GM12873 (cell line): ENCODE measurements around the gene VASN.

Experiments used
- TF ChIP-seq, protein P1 (sequence below): IDR thresholded peaks from 2 replicates; pipeline ENCODE4 v1.5.1; 2012; ENCODE audit warnings: low read depth, mild to moderate bottlenecking, moderate library complexity, low read length, control low read depth; ENCODE audit not compliant: insufficient read depth; ENCODE audit errors: missing control alignments

VASN gene

DNA sequence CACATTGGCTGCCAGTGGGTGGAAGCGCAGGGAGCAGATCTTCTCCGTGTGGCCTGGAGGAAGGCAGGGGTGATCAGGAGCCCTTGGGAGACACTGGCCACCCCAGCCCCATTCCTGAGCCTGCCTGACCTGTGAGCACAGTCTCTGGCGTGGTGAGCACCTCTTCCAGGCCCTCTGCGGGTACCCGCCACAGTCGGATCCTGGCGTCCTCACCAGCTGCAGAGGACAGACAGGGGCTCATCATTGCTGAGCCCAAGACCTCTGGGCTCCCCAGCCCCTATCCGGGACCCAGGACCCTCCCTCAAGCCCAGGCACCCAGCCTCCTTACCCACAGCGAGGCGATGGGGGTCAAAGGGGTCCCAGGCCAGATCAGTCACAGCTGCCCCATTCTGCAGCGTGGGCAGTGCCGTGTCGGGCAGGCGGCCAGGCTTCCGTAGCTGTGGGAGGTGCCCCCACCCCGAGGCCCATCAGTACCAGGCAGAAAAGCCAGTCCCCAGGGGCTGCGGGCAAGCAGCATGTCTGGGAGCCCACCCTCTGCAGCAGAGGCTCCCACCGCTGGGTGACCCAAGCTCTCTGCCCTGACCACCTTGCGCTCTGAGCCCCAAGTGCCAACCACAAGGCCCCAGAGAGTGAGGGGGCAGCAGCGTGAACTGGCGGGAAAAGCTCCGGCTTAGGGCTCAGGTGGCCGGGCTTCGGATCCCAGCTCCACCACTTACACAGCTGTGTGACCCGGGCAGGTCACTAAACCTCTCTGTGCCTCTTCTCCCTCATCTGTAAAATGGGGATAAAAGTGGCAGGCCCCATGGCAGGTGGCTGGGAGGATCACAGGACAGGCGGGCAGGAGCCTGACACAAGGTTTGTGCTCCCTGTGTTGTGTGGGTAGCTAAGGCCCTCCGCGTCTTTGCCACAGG is 10.4 kb upstream of the VASN start:
- TF ChIP-seq, protein P1, sequence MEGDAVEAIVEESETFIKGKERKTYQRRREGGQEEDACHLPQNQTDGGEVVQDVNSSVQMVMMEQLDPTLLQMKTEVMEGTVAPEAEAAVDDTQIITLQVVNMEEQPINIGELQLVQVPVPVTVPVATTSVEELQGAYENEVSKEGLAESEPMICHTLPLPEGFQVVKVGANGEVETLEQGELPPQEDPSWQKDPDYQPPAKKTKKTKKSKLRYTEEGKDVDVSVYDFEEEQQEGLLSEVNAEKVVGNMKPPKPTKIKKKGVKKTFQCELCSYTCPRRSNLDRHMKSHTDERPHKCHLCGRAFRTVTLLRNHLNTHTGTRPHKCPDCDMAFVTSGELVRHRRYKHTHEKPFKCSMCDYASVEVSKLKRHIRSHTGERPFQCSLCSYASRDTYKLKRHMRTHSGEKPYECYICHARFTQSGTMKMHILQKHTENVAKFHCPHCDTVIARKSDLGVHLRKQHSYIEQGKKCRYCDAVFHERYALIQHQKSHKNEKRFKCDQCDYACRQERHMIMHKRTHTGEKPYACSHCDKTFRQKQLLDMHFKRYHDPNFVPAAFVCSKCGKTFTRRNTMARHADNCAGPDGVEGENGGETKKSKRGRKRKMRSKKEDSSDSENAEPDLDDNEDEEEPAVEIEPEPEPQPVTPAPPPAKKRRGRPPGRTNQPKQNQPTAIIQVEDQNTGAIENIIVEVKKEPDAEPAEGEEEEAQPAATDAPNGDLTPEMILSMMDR = no peak

DNA sequence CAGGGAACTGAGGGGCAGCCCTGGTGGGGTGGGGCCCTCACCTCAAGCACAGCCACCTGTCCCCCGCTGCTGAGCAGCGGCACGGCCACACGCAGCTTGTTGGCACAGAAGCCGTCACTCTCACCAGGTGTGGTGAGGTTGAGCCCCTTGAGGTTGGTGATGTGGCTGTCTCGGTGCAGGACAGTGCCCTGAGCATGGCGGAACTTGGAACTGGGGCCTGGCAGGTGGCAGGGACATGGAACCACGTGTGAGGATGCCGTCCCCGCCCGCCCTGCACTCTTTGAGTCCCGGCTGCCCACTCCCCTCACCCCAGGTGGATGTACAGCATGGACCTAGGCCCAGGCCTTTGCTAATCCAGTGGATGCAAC is 9.7 kb upstream of the VASN start:
- TF ChIP-seq, protein P1 = no peak

DNA sequence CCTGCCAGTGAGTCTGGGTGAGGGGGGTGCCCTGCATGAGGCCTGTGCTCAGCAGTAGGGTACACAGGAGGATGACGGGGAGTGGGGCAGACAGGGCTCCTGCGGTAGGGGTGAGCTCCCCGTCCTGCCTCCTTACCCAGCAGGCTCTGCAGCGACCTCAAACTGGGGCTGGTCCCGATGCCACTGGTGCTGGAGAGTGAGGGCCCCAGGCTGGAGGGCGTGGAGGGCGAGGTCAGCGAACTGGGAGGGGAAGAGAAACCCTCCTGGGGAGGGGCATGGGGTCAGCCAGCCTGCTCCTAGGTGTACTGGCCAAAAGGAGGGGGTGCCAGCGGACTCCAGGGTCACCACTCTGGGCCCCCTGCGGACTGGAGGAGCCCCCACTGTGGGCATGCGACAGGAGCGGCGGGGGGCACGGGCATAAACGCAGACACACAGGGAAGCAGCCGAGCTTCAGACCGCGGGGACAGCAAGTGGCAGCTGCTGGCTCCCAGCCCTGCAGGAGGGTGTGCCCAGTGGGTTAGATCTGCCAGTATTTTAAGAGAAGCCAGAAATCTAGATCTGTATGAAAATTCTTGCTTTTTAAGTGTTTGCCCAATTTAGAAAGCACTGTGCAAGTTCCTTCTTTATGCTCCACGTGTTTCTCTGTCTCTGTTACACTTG is 9.0 kb upstream of the VASN start:
- TF ChIP-seq, protein P1 = no peak

DNA sequence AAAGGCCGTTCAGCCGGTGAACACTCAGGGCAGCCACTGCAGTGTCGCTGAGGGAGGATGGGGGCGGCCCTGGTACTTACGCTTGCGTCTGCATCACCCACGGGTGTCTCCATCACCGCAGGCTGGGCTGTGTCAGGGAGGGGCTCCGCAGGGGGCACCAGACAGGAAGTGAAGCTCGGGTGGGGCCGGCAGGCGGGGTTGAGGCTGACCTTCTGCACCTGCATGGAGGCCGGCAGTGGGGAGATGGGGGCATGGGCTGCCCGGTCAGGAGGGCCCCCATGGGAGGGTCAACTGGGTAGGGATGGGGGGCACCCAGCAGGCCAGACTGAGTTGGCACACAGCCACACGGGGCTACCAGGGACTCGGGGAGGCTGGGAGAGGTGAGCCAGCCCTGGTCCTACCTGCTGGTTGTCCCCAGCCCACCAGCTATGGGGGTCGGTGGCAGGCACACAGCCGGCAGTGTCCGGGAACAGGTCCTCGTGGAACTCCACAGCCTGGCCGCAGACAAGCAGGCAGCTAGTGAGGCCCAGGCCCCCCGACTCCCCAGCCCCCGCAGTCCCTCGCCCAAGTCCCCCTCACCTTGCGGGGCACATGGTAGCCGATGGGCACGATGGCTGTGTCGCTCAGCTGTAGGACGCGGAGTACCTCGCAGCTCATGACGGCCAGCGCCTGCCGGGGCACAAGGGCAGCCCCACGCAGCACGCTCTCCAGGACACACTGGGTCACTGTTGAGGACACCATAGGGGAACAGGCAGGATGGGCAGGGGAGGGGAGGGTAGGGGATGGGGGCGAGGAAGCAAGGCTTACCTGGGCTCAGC is 7.2 kb upstream of the VASN start:
- TF ChIP-seq, protein P1 = no peak

DNA sequence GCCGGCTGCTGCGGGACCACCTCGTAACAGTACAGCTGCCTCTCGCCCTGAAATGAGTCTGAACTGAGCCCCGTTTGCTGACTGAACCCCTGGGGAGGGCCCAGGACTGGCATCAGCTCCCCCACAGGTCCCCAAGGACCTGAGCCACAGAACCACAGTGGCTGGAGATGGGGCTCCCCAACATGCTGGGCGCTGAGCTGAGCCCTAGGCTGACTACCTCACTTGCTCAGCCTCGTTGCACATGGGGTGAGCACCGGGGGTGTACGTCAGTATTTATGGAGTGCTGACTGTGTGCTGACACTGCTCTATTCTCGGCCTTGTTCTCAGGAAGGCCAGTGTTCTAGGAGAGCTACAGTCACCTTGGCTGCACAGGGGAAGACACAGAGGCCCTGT is 6.6 kb upstream of the VASN start:
- TF ChIP-seq, protein P1 = no peak

DNA sequence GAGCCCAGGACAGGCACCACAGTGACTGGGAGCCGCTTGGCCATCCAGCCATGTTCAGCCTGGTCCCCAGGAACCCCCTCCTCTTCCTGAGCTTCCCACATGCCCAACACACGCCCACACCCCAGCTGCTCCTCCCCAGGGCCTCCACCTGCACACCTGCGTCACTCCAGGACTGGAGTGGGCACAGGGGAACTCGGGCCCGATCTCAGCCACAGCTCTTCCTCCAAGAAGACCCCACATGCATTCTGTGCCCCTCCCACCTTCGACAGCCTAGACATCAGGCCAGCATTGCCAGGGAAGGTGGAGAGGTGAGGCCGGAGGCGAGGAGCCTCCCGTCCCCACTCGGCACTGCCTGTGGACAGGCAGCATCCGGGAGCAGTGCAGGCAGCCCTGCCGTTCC is 6.0 kb upstream of the VASN start:
- TF ChIP-seq, protein P1 = no peak

DNA sequence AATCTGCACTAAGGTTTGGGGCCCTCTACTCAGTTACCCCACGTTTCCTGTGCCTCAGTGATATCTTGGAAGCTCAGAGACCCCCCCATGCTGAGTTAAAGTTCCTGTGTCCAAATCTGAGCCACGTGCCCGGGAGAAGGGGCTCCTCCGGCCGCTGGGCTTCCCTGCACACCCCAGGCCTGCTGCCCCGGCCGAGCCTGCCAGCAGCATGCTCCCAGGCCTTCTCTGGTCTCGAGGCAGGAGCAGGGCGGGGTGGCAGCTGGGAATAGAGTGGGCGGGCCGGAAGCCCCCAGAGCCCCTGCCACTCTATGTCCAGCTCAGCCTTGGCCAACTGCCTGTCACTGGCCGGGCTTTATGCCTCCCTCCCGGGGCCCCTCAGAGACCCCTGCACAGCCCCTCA is 5.6 kb upstream of the VASN start:
- TF ChIP-seq, protein P1 = no peak
